HepG2 (cell line): ENCODE data around the gene ATRAID. TPM values are rescaled to one million over a fixed set of nuclear protein-coding genes. Genes with fewer than 3 reads are reported as not detected.
A peak's percentile ranks its signal among the peaks of the same experiment; 100 is the strongest.

Experiments
- FLYWCH1 ChIP-seq: sonication (generic); formaldehyde crosslinking; IDR thresholded peaks from 2 replicates; pipeline ENCODE4 v1.8.1; 2023; ENCODE audit warnings: mild to moderate bottlenecking, missing genetic modification reagents
- GZF1 ChIP-seq: sonication (generic); formaldehyde crosslinking; IDR thresholded peaks from 2 replicates; pipeline ENCODE4 v1.5.1; 2020; ENCODE audit warnings: mild to moderate bottlenecking, missing genetic modification reagents
- NCOA5 ChIP-seq: sonication (generic); formaldehyde crosslinking; IDR thresholded peaks from 2 replicates; pipeline ENCODE4 v1.4.0; 2020; ENCODE audit warnings: missing genetic modification reagents
- PCBP2 ChIP-seq: fragments of 200-400 bp; formaldehyde crosslinking; optimal IDR thresholded peaks from 2 replicates; pipeline ENCODE3; 2018; ENCODE audit warnings: low read length, low read depth; ENCODE audit not compliant: poor library complexity, severe bottlenecking
- RXRB ChIP-seq: IDR thresholded peaks from 2 replicates; pipeline ENCODE4 v1.6.1; 2016; ENCODE audit warnings: borderline replicate concordance, missing genetic modification reagents, missing compliant biosample characterization
- SMAD3 ChIP-seq: sonication (generic); formaldehyde crosslinking; IDR thresholded peaks from 2 replicates; pipeline ENCODE4 v1.4.0; 2020; ENCODE audit warnings: missing genetic modification reagents
- SRF ChIP-seq: IDR thresholded peaks from 2 replicates; pipeline ENCODE4 v1.6.1; 2011; ENCODE audit warnings: mild to moderate bottlenecking, low read depth, low read length, moderate library complexity
- THAP7 ChIP-seq: sonication (generic); formaldehyde crosslinking; IDR thresholded peaks from 2 replicates; pipeline ENCODE4 v1.8.1; 2023; ENCODE audit warnings: mild to moderate bottlenecking, missing genetic modification reagents
- TP53 ChIP-seq: sonication (generic); formaldehyde crosslinking; conservative IDR thresholded peaks from 2 replicates; pipeline ENCODE4 v1.4.0; 2020; ENCODE audit warnings: missing genetic modification reagents
- TSC22D2 ChIP-seq: sonication (generic); formaldehyde crosslinking; IDR thresholded peaks from 2 replicates; pipeline ENCODE4 v1.5.1; 2020; ENCODE audit warnings: missing genetic modification reagents, mild to moderate bottlenecking, borderline replicate concordance
- ZKSCAN1 ChIP-seq: fragments of 150-350 bp; IDR thresholded peaks from 2 replicates; pipeline ENCODE4 v1.6.1; 2014; ENCODE audit warnings: low read length
- ZNF329 ChIP-seq: sonication (generic); formaldehyde crosslinking; IDR thresholded peaks from 2 replicates; pipeline ENCODE4 v1.9.0; 2021; ENCODE audit warnings: low read depth, mild to moderate bottlenecking, missing genetic modification reagents
- ZNF530 ChIP-seq: sonication (generic); formaldehyde crosslinking; IDR thresholded peaks from 2 replicates; pipeline ENCODE4 v1.5.0; 2020; ENCODE audit warnings: low read depth, mild to moderate bottlenecking, missing genetic modification reagents
- ZNF598 ChIP-seq: sonication (generic); formaldehyde crosslinking; IDR thresholded peaks from 2 replicates; pipeline ENCODE4 v1.5.1; 2020; ENCODE audit warnings: mild to moderate bottlenecking, missing genetic modification reagents, borderline replicate concordance
- ZNF775 ChIP-seq: sonication (generic); formaldehyde crosslinking; IDR thresholded peaks from 2 replicates; pipeline ENCODE4 v1.4.0; 2020; ENCODE audit warnings: missing genetic modification reagents, mild to moderate bottlenecking, moderate library complexity, borderline replicate concordance
- ZNF780A ChIP-seq: sonication (generic); formaldehyde crosslinking; IDR thresholded peaks from 2 replicates; pipeline ENCODE4 v1.8.0; 2022; ENCODE audit warnings: mild to moderate bottlenecking, missing genetic modification reagents, moderate library complexity
- ZNF841 ChIP-seq: sonication (generic); formaldehyde crosslinking; IDR thresholded peaks from 2 replicates; pipeline ENCODE4 v1.8.1; 2023; ENCODE audit warnings: missing genetic modification reagents, borderline replicate concordance
- polyA plus RNA-seq, 8 experiments: library from polyadenylated mRNA; depleted of rRNA in 3 of 8; stranded (reverse) in 7 of 8; unstranded in 1 of 8; fragments of >200 nt; fragmentation: Illumina TruSeq in 4 of 8; extraction: Trizol in 4 of 8; gene quantifications; 2 replicates each; pipeline versions ENCODE4 v1.2.1 to v1.2.3, GENCODE V29; 2011 to 2016; ENCODE audit warnings: low read depth in 4 of 8, missing spikeins in 1 of 8, mixed read lengths in 1 of 8; ENCODE audit not compliant: insufficient read depth in 1 of 8
- total RNA-seq, 5 experiments: library from RNA; depleted of rRNA; stranded (reverse); fragments of >200 nt; fragmentation: Illumina TruSeq; extraction: Trizol; gene quantifications; 2 replicates each; pipeline ENCODE4 v1.2.3, GENCODE V29; 2016; ENCODE audit warnings: low read depth in 1 of 5
- TF ChIP-seq, protein P1 (sequence below): sonication (generic); formaldehyde crosslinking; IDR thresholded peaks from 2 replicates; pipeline ENCODE4 v1.4.0; 2020; ENCODE audit warnings: missing genetic modification reagents, low read depth, mild to moderate bottlenecking, borderline replicate concordance
- TF ChIP-seq, protein P2 (sequence below): sonication (generic); formaldehyde crosslinking; IDR thresholded peaks from 2 replicates; pipeline ENCODE4 v1.4.0; 2020; ENCODE audit warnings: missing genetic modification reagents, borderline replicate concordance
- TF ChIP-seq, protein P3 (sequence below): sonication (generic); formaldehyde crosslinking; conservative IDR thresholded peaks from 2 replicates; pipeline ENCODE4 v1.4.0; 2020; ENCODE audit warnings: missing genetic modification reagents
- TF ChIP-seq, protein P4 (sequence below): sonication (generic); formaldehyde crosslinking; IDR thresholded peaks from 2 replicates; pipeline ENCODE4 v1.9.0; 2021; ENCODE audit warnings: missing genetic modification reagents, mild to moderate bottlenecking, borderline replicate concordance

The ATRAID gene
- total and polyA plus RNA-seq, 2 of the 13 experiments (the other 11 are each of a cell fraction or from before 2014, with no cell fraction given): 207 to 382 TPM

DNA sequence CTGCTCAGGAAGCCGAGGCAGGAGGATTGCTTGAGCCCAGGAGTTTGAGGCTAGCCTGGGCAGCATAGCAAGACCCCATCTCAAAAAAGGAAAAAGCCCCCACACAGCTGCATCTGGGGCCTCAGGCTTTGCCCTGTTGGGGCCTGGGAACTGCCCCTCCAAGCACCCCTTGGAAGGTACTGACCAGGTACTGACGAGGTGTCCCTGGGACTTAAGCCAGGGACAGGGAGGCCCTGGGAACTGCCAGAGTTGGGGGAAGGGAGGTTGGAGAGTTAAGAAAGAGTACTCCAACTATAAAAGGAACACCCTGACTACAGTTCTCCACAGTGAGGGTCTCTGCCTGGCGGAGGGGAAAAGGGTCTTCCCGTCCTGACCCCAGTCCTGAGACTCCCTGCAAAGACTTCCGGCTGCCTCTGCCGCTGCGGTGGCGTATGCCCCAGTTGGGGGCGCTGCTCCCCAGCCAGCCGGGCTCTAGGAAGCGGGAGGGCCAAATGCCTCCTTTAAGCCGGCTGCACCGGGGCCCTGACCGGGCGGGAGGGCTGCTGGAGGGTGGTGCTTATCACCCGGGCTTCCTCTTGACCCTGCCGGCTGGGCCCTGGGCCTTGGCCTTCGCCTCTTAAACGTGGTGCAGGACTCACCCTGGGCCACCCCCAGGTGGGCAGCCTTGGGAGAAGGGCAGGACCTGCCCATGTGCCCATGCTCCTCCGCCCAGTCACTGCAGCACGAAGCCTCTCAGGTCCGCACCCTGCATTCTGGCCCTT lies 38.2 kb downstream of the ATRAID start (continued):
- no peak for TF ChIP-seq SRF
- TF ChIP-seq THAP7 (CRISPR knock-in tag): no peak
- peak; percentile 68; the same call in 1 of the 2 replicates for TF ChIP-seq GZF1
- no peak for TF ChIP-seq ZNF530 (CRISPR knock-in tag)
- TF ChIP-seq ZNF329 (CRISPR knock-in tag): no peak
- no peak for TF ChIP-seq SMAD3 (CRISPR knock-in tag)
- no peak for TF ChIP-seq TP53 (CRISPR knock-in tag)
- TF ChIP-seq, protein P1, sequence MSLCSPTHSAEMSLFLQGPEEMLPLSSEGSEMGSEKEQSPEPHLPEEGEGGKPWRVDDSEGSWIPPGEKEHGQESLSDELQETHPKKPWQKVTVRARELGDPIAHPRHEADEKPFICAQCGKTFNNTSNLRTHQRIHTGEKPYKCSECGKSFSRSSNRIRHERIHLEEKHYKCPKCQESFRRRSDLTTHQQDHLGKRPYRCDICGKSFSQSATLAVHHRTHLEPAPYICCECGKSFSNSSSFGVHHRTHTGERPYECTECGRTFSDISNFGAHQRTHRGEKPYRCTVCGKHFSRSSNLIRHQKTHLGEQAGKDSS (CRISPR knock-in tag): peak; percentile 84; the same call in 1 of the 2 replicates
- TF ChIP-seq, protein P2, sequence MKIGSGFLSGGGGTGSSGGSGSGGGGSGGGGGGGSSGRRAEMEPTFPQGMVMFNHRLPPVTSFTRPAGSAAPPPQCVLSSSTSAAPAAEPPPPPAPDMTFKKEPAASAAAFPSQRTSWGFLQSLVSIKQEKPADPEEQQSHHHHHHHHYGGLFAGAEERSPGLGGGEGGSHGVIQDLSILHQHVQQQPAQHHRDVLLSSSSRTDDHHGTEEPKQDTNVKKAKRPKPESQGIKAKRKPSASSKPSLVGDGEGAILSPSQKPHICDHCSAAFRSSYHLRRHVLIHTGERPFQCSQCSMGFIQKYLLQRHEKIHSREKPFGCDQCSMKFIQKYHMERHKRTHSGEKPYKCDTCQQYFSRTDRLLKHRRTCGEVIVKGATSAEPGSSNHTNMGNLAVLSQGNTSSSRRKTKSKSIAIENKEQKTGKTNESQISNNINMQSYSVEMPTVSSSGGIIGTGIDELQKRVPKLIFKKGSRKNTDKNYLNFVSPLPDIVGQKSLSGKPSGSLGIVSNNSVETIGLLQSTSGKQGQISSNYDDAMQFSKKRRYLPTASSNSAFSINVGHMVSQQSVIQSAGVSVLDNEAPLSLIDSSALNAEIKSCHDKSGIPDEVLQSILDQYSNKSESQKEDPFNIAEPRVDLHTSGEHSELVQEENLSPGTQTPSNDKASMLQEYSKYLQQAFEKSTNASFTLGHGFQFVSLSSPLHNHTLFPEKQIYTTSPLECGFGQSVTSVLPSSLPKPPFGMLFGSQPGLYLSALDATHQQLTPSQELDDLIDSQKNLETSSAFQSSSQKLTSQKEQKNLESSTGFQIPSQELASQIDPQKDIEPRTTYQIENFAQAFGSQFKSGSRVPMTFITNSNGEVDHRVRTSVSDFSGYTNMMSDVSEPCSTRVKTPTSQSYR (CRISPR knock-in tag): no peak
- no peak for TF ChIP-seq ZKSCAN1
- no peak for TF ChIP-seq ZNF775 (CRISPR knock-in tag)
- TF ChIP-seq ZNF780A (CRISPR knock-in tag): no peak
- TF ChIP-seq ZNF598 (CRISPR knock-in tag): 0 out of 2 replicates have a peak, but pooled peaks have one; percentile 10
- TF ChIP-seq, protein P3, sequence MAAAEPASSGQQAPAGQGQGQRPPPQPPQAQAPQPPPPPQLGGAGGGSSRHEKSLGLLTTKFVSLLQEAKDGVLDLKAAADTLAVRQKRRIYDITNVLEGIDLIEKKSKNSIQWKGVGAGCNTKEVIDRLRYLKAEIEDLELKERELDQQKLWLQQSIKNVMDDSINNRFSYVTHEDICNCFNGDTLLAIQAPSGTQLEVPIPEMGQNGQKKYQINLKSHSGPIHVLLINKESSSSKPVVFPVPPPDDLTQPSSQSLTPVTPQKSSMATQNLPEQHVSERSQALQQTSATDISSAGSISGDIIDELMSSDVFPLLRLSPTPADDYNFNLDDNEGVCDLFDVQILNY (CRISPR knock-in tag): no peak
- peak; percentile 63; the same call in 1 of the 2 replicates for TF ChIP-seq RXRB (CRISPR knock-in tag)
- TF ChIP-seq FLYWCH1 (CRISPR knock-in tag): no peak
- TF ChIP-seq TSC22D2 (CRISPR knock-in tag): no peak; the same call in 1 of the 2 replicates
- TF ChIP-seq, protein P4, sequence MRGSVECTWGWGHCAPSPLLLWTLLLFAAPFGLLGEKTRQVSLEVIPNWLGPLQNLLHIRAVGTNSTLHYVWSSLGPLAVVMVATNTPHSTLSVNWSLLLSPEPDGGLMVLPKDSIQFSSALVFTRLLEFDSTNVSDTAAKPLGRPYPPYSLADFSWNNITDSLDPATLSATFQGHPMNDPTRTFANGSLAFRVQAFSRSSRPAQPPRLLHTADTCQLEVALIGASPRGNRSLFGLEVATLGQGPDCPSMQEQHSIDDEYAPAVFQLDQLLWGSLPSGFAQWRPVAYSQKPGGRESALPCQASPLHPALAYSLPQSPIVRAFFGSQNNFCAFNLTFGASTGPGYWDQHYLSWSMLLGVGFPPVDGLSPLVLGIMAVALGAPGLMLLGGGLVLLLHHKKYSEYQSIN: no peak
- no peak for TF ChIP-seq PCBP2
- TF ChIP-seq ZNF841 (CRISPR knock-in tag): no peak
- no peak for TF ChIP-seq NCOA5 (CRISPR knock-in tag)
